ENCODE data around the gene TAP2. TPM values are rescaled to one million over a fixed set of nuclear protein-coding genes. Genes with fewer than 3 reads are reported as not detected.
A peak's percentile ranks its signal among the peaks of the same experiment; 100 is the strongest.

Gene TAP2
- total and polyA plus RNA-seq, 2 of the 13 experiments (the other 11 are each of a cell fraction or from before 2014, with no cell fraction given): 10.3 to 17.6 TPM

- TF ChIP-seq RCOR2 (CRISPR knock-in tag; IDR thresholded peaks at IDR 0.05) (no peak; the same call in 1 of the 2 replicates), SNAI1 (CRISPR knock-in tag; IDR thresholded peaks at IDR 0.05; ENCODE audit: borderline replicate concordance) (peak; percentile 79; the same call in 1 of the 2 replicates), ZBTB10 (CRISPR knock-in tag; IDR thresholded peaks at IDR 0.05; ENCODE audit: borderline replicate concordance) (peak; percentile 75; the same call in 1 of the 2 replicates), PRMT3 (CRISPR knock-in tag; IDR thresholded peaks at IDR 0.05; ENCODE audit: borderline replicate concordance, low read depth) (no peak), ZFP82 (CRISPR knock-in tag; IDR thresholded peaks at IDR 0.05; ENCODE audit: borderline replicate concordance) (0 out of 2 replicates have a peak, but pooled peaks have one; percentile 40), ZMYM2 (CRISPR knock-in tag; IDR thresholded peaks at IDR 0.05) (0 out of 2 replicates have a peak, but pooled peaks have one; percentile 41), NAIF1 (CRISPR knock-in tag; IDR thresholded peaks at IDR 0.05; ENCODE audit: borderline replicate concordance) (no peak), ZNF607 (CRISPR knock-in tag; IDR thresholded peaks at IDR 0.05; ENCODE audit: borderline replicate concordance) (no peak), KLF15 (CRISPR knock-in tag; IDR thresholded peaks at IDR 0.05; ENCODE audit: borderline replicate concordance) (0 out of 2 replicates have a peak, but pooled peaks have one; percentile 56), ELF4 (CRISPR knock-in tag; IDR thresholded peaks at IDR 0.05; ENCODE audit: borderline replicate concordance) (no peak), HNRNPH1 (optimal IDR thresholded peaks at IDR 0.05; ENCODE audit: low read depth, low read length) (no peak), ZNF232 (CRISPR knock-in tag; IDR thresholded peaks at IDR 0.05; ENCODE audit: borderline replicate concordance) (no peak; the same call in 1 of the 2 replicates), ZNF530 (CRISPR knock-in tag; IDR thresholded peaks at IDR 0.05; ENCODE audit: low read depth) (no peak), ZNF24 (IDR thresholded peaks at IDR 0.05) (no peak), NFIB (CRISPR knock-in tag; IDR thresholded peaks at IDR 0.05; ENCODE audit: borderline replicate concordance) (no peak)
- TF ChIP-seq, protein P1, sequence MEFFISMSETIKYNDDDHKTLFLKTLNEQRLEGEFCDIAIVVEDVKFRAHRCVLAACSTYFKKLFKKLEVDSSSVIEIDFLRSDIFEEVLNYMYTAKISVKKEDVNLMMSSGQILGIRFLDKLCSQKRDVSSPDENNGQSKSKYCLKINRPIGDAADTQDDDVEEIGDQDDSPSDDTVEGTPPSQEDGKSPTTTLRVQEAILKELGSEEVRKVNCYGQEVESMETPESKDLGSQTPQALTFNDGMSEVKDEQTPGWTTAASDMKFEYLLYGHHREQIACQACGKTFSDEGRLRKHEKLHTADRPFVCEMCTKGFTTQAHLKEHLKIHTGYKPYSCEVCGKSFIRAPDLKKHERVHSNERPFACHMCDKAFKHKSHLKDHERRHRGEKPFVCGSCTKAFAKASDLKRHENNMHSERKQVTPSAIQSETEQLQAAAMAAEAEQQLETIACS (CRISPR knock-in tag; IDR thresholded peaks at IDR 0.05): no peak
- TF ChIP-seq, protein P2, sequence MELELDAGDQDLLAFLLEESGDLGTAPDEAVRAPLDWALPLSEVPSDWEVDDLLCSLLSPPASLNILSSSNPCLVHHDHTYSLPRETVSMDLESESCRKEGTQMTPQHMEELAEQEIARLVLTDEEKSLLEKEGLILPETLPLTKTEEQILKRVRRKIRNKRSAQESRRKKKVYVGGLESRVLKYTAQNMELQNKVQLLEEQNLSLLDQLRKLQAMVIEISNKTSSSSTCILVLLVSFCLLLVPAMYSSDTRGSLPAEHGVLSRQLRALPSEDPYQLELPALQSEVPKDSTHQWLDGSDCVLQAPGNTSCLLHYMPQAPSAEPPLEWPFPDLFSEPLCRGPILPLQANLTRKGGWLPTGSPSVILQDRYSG (CRISPR knock-in tag; IDR thresholded peaks at IDR 0.05): peak; percentile 39; the same call in 1 of the 2 replicates
- TF ChIP-seq, protein P3, sequence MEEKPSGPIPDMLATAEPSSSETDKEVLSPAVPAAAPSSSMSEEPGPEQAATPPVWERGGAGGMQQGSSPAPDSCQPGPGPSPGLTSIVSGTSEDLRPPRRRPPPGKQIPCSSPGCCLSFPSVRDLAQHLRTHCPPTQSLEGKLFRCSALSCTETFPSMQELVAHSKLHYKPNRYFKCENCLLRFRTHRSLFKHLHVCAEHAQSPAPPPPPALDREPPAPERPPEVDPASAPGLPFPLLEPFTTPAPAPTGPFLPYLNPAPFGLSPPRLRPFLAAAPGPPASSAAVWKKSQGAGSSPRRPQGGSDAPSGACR (CRISPR knock-in tag; IDR thresholded peaks at IDR 0.05): peak; percentile 88
- TF ChIP-seq, protein P4, sequence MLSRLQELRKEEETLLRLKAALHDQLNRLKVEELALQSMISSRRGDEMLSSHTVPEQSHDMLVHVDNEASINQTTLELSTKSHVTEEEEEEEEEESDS (CRISPR knock-in tag; IDR thresholded peaks at IDR 0.05; ENCODE audit: borderline replicate concordance): no peak
- TF ChIP-seq, protein P5, sequence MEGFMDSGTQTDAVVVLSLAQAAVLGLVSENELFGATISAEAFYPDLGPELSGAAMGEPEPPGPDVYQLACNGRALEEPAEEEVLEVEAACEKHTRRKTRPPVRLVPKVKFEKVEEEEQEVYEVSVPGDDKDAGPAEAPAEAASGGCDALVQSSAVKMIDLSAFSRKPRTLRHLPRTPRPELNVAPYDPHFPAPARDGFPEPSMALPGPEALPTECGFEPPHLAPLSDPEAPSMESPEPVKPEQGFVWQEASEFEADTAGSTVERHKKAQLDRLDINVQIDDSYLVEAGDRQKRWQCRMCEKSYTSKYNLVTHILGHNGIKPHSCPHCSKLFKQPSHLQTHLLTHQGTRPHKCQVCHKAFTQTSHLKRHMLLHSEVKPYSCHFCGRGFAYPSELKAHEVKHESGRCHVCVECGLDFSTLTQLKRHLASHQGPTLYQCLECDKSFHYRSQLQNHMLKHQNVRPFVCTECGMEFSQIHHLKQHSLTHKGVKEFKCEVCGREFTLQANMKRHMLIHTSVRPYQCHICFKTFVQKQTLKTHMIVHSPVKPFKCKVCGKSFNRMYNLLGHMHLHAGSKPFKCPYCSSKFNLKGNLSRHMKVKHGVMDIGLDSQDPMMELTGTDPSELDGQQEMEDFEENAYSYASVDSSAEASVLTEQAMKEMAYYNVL (CRISPR knock-in tag; IDR thresholded peaks at IDR 0.05; ENCODE audit: borderline replicate concordance): peak; percentile 82
Measured at GRCh38 chr6:32838114-32838958, at the start of gene TAP2 (continued).
